Kidney epithelial cell (primary cell): ENCODE measurements around the gene SCIMP. TPM values are rescaled to one million over a fixed set of nuclear protein-coding genes. Genes with fewer than 3 reads are reported as not detected.

ENCODE experiments used
- DNase-seq: peaks from one replicate; pipeline ENCODE4 v3.0.0-alpha.2; 2010; ENCODE audit warnings: low read depth
- H3K27me3 ChIP-seq: 2 replicates; pipeline ENCODE4 v1.6.0; 2011; ENCODE audit warnings: low read length; ENCODE audit not compliant: control insufficient read depth, insufficient read depth
- H3K36me3 ChIP-seq: 2 replicates; pipeline ENCODE4 v1.5.1; 2011; ENCODE audit warnings: low read length; ENCODE audit not compliant: control insufficient read depth, insufficient read depth
- H3K4me3 ChIP-seq: 2 replicates; pipeline ENCODE4 v1.5.1; 2011; ENCODE audit warnings: low read depth, mild to moderate bottlenecking, control low read depth, low read length
- total RNA-seq: library from RNA; depleted of rRNA; stranded (reverse); fragments of >200 nt; gene quantifications from 2 replicates; pipeline ENCODE4 v1.2.3, GENCODE V29; 2015
- TF ChIP-seq, protein P1 (sequence below): IDR thresholded peaks from 2 replicates; pipeline ENCODE4 v1.5.1; 2011; ENCODE audit warnings: mild to moderate bottlenecking, moderate library complexity, low read length, control low read depth, inconsistent platforms; ENCODE audit not compliant: insufficient read depth, poor library complexity, severe bottlenecking

SCIMP gene
- total RNA-seq, 1 donor from 2014 or later: not detected

- DNase-seq: no peak
- no peak overlapping the region for H3K4me3 ChIP-seq
- H3K36me3 ChIP-seq: no peaks in the 10 kb centered on the region
- TF ChIP-seq, protein P1, sequence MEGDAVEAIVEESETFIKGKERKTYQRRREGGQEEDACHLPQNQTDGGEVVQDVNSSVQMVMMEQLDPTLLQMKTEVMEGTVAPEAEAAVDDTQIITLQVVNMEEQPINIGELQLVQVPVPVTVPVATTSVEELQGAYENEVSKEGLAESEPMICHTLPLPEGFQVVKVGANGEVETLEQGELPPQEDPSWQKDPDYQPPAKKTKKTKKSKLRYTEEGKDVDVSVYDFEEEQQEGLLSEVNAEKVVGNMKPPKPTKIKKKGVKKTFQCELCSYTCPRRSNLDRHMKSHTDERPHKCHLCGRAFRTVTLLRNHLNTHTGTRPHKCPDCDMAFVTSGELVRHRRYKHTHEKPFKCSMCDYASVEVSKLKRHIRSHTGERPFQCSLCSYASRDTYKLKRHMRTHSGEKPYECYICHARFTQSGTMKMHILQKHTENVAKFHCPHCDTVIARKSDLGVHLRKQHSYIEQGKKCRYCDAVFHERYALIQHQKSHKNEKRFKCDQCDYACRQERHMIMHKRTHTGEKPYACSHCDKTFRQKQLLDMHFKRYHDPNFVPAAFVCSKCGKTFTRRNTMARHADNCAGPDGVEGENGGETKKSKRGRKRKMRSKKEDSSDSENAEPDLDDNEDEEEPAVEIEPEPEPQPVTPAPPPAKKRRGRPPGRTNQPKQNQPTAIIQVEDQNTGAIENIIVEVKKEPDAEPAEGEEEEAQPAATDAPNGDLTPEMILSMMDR: no peak
- H3K27me3 ChIP-seq: no peaks in the 10 kb centered on the region
Measured at GRCh38 chr17:5254903-5255521, 20.4 kb upstream of the SCIMP start.

DNA sequence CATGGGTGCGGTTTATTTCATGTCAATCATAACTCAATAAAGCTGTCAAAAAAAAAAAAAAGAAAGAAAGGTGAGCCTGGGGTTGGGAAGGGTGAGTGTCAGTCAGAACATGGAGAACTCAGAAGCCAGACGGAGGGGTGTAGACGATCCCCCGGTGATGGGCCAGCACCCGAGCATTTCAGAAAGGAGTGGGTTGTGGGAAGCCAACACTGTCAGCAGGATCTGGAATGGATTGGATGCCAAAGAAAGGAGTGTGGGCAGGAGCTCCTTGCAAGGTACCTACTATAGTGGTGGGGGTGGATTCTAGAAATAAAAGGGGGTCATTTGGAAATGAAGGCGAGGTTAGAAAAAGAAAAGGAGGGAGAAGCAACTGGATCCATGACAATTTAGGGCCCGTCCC is 19.8 kb upstream of the SCIMP start:
- TF ChIP-seq, protein P1: no peak
- Histone ChIP-seq H3K36me3 (no peaks in the 10 kb centered on the region), H3K27me3 (no peaks in the 10 kb centered on the region), H3K4me3 (no peak overlapping the region)
- DNase-seq: no peak

GRCh38 chr17:5249615-5250014 is 15.0 kb upstream of the SCIMP start:
- no peak overlapping the region for H3K4me3 ChIP-seq
- H3K27me3 ChIP-seq: no peaks in the 10 kb centered on the region
- DNase-seq: peak; percentile 35
- TF ChIP-seq, protein P1: peak; percentile 66
- H3K36me3 ChIP-seq: no peaks in the 10 kb centered on the region

- TF ChIP-seq, protein P1: no peak
- no peak overlapping the region for H3K4me3 ChIP-seq
- H3K36me3 ChIP-seq: no peaks in the 10 kb centered on the region
- DNase-seq: no peak
- H3K27me3 ChIP-seq: no peaks in the 10 kb centered on the region
Measured at GRCh38 chr17:5248821-5249479, 14.3 kb upstream of the SCIMP start.

GRCh38 chr17:5247621-5248020 is 13.0 kb upstream of the SCIMP start:
- H3K4me3 ChIP-seq: no peak overlapping the region
- no peaks in the 10 kb centered on the region for H3K36me3 ChIP-seq
- H3K27me3 ChIP-seq: no peaks in the 10 kb centered on the region
- DNase-seq: no peak
- TF ChIP-seq, protein P1: no peak
